Measurements from ENCODE around the gene ERICH2.

- TF ChIP-seq EP300 (IDR thresholded peaks at IDR 0.05) (no peak), CTCF (IDR thresholded peaks at IDR 0.05) (no peak)
Observed at GRCh38 chr2:170820757-170821530, 50.8 kb downstream of the ERICH2 start.
